GM19438 (cell line): ENCODE data around the gene PCDHGB7.
"Not testable (repeated sequence)": the region's sequence is repeated elsewhere in the genome, so short reads cannot be mapped to it uniquely, and the experiment has no call there.

Source experiments
- ATAC-seq: cut with Tn5 transposase; IDR thresholded peaks from one replicate; pipeline ENCODE4 v1.9.1; 2021; ENCODE audit warnings: low read depth; ENCODE audit not compliant: unreplicated experiment

The PCDHGB7 gene

GRCh38 chr5:141417494-141418172 is at the start of gene PCDHGB7:
PCDHGB7 (plus strand) TSS chr5:141417677; CDS start chr5:141417860, 183 bp downstream.
- ATAC-seq, result not testable (repeated sequence)

- peak; percentile 99 for ATAC-seq
Observed at GRCh38 chr5:141369994-141370848, 47.3 kb upstream of the PCDHGB7 start, which contains the start of gene PCDHGB3. PCDHGB3 (plus strand) TSS chr5:141370242; CDS start chr5:141370395, 153 bp downstream.

GRCh38 chr5:141371572-141372475 is 45.7 kb upstream of the PCDHGB7 start:
- no peak for ATAC-seq

- ATAC-seq, result no peak
Observed at GRCh38 chr5:141373673-141374317, 43.7 kb upstream of the PCDHGB7 start, which contains the start of gene PCDHGA6. PCDHGA6 (plus strand) TSS chr5:141373891; CDS start chr5:141374084, 193 bp downstream.

- ATAC-seq, result no peak
Observed at GRCh38 chr5:141374627-141375026, 42.9 kb upstream of the PCDHGB7 start.

- not testable (repeated sequence) for ATAC-seq
Observed at GRCh38 chr5:141375444-141376155, 41.9 kb upstream of the PCDHGB7 start.

GRCh38 chr5:141382469-141383294 is 34.8 kb upstream of the PCDHGB7 start, which contains the start of gene PCDHGA7:
PCDHGA7 (plus strand) TSS chr5:141382742; CDS start chr5:141382900, 158 bp downstream.
- peak; percentile 60 for ATAC-seq

GRCh38 chr5:141383345-141383744 is 34.1 kb upstream of the PCDHGB7 start:
- ATAC-seq, result no peak

GRCh38 chr5:141384471-141385267 is 32.8 kb upstream of the PCDHGB7 start:
- no peak for ATAC-seq

GRCh38 chr5:141387557-141388311 is 29.7 kb upstream of the PCDHGB7 start, which contains the start of gene PCDHGB4:
PCDHGB4 (plus strand) TSS chr5:141387698; CDS start chr5:141387885, 187 bp downstream.
- peak; percentile 89 for ATAC-seq

GRCh38 chr5:141388661-141389060 is 28.8 kb upstream of the PCDHGB7 start:
- ATAC-seq, result no peak

- no peak for ATAC-seq
Observed at GRCh38 chr5:141389153-141390042, 28.1 kb upstream of the PCDHGB7 start.

GRCh38 chr5:141392429-141393198 is 24.9 kb upstream of the PCDHGB7 start, which contains the start of gene PCDHGA8:
PCDHGA8 (plus strand) TSS chr5:141392633; CDS start chr5:141392814, 181 bp downstream.
- ATAC-seq, result no peak

GRCh38 chr5:141393267-141393666 is 24.2 kb upstream of the PCDHGB7 start:
- ATAC-seq, result no peak
